Astrocyte (in vitro differentiated cells and primary cell): ENCODE data around the gene VASP. TPM values are rescaled to one million over a fixed set of nuclear protein-coding genes. Genes with fewer than 3 reads are reported as not detected.

Experiments used
- DNase-seq: peaks from one replicate; pipeline ENCODE4 v3.0.0-alpha.2; 2010; ENCODE audit warnings: low read depth
- FAIRE-seq: peaks from 2 replicates; lab custom pipeline; 2011; peaks lifted over from hg19 to GRCh38; lab: Jason Lieb, UNC
- H2AFZ ChIP-seq: 2 replicates; pipeline ENCODE4 v1.6.0; 2012; ENCODE audit warnings: low read depth, low read length, inconsistent platforms
- H3K27ac ChIP-seq: 2 replicates; pipeline ENCODE4 v1.5.1; 2011; ENCODE audit warnings: low read depth, low read length, inconsistent platforms
- H3K27me3 ChIP-seq: 2 replicates; pipeline ENCODE4 v1.6.0; 2011; ENCODE audit warnings: low read length, inconsistent platforms; ENCODE audit not compliant: insufficient read depth
- H3K36me3 ChIP-seq: 2 replicates; pipeline ENCODE4 v1.5.1; 2011; ENCODE audit warnings: low read length, inconsistent platforms; ENCODE audit not compliant: insufficient read depth
- H3K4me1 ChIP-seq: 2 replicates; pipeline ENCODE4 v1.5.1; 2011; ENCODE audit warnings: low read length, inconsistent platforms; ENCODE audit not compliant: insufficient read depth
- H3K4me2 ChIP-seq: 2 replicates; pipeline ENCODE4 v1.6.0; 2012; ENCODE audit warnings: low read length, inconsistent platforms
- H3K4me3 ChIP-seq: 2 replicates; pipeline ENCODE4 v1.5.1; 2011; ENCODE audit warnings: low read depth, mild to moderate bottlenecking, low read length, inconsistent platforms; ENCODE audit not compliant: insufficient read depth
- H3K79me2 ChIP-seq: 2 replicates; pipeline ENCODE4 v1.6.0; 2012; ENCODE audit warnings: mild to moderate bottlenecking, low read length, inconsistent platforms; ENCODE audit not compliant: insufficient read depth
- H3K9ac ChIP-seq: 2 replicates; pipeline ENCODE4 v1.6.0; 2012; ENCODE audit warnings: mild to moderate bottlenecking, low read length, inconsistent platforms
- H3K9me3 ChIP-seq: 2 replicates; pipeline ENCODE4 v1.5.1; 2012; ENCODE audit warnings: low read depth, mild to moderate bottlenecking, low read length, inconsistent platforms; ENCODE audit not compliant: insufficient read depth
- H4K20me1 ChIP-seq: 2 replicates; pipeline ENCODE4 v1.6.0; 2012; ENCODE audit warnings: low read length, inconsistent platforms; ENCODE audit not compliant: insufficient read depth
- H3K27ac Mint-ChIP-seq: one replicate; pipeline ENCODE4 v1.8.0; 2021; ENCODE audit warnings: mild to moderate bottlenecking, mixed read lengths; ENCODE audit not compliant: unreplicated experiment
- H3K27me3 Mint-ChIP-seq: one replicate; pipeline ENCODE4 v1.8.0; 2021; ENCODE audit warnings: low read depth, mixed read lengths; ENCODE audit not compliant: unreplicated experiment
- H3K36me3 Mint-ChIP-seq: one replicate; pipeline ENCODE4 v1.8.0; 2021; ENCODE audit warnings: low read depth, mixed read lengths; ENCODE audit not compliant: unreplicated experiment
- H3K4me1 Mint-ChIP-seq: one replicate; pipeline ENCODE4 v1.8.0; 2021; ENCODE audit warnings: low read depth, mixed read lengths; ENCODE audit not compliant: unreplicated experiment
- H3K4me3 Mint-ChIP-seq: one replicate; pipeline ENCODE4 v1.8.0; 2021; ENCODE audit warnings: mild to moderate bottlenecking, moderate library complexity, mixed read lengths; ENCODE audit not compliant: unreplicated experiment
- H3K9me3 Mint-ChIP-seq: one replicate; pipeline ENCODE4 v1.8.0; 2021; ENCODE audit warnings: mild to moderate bottlenecking, mixed read lengths; ENCODE audit not compliant: unreplicated experiment
- CTCF ChIP-seq: IDR thresholded peaks from 2 replicates; pipeline ENCODE4 v1.5.1; 2011; ENCODE audit warnings: low read depth, mild to moderate bottlenecking, inconsistent platforms, low read length, moderate library complexity; ENCODE audit not compliant: insufficient read depth
- EZH2 ChIP-seq: IDR thresholded peaks from 2 replicates; pipeline ENCODE4 v1.6.1; 2012; ENCODE audit warnings: mild to moderate bottlenecking, low read length, inconsistent platforms; ENCODE audit not compliant: insufficient read depth
- total RNA-seq: library from RNA; stranded (reverse); gene quantifications from 2 replicates; pipeline ENCODE4 v1.2.1, GENCODE V29; 2021

Gene VASP
- total RNA-seq, 1 donor from 2014 or later: 222 TPM

GRCh38 chr19:45483033-45483432 lies 24.2 kb upstream of the VASP start:
- no peak for TF ChIP-seq CTCF
- TF ChIP-seq EZH2: no peak
- Mint-ChIP-seq H3K4me3 (no peak overlapping the region), H3K4me1 (peaks cover 1% of the 10 kb centered on the region), H3K27ac (no peak overlapping the region), H3K27me3 (no peaks in the 10 kb centered on the region), H3K9me3 (no peaks in the 10 kb centered on the region), H3K36me3 (peaks cover under 1% of the 10 kb centered on the region)
- H2AFZ ChIP-seq: no peak overlapping the region
- no peak overlapping the region for H3K9ac ChIP-seq
- no peaks in the 10 kb centered on the region for H3K79me2 ChIP-seq
- H3K27me3 ChIP-seq: no peaks in the 10 kb centered on the region
- H3K27ac ChIP-seq: no peak overlapping the region
- H3K4me2 ChIP-seq: no peak overlapping the region
- peaks cover under 1% of the 10 kb centered on the region for H3K4me1 ChIP-seq
- H4K20me1 ChIP-seq: no peaks in the 10 kb centered on the region
- no peaks in the 10 kb centered on the region for H3K36me3 ChIP-seq
- FAIRE-seq (no peak), DNase-seq (no peak)
- H3K4me3 ChIP-seq: no peak overlapping the region
- no peaks in the 10 kb centered on the region for H3K9me3 ChIP-seq

- H3K4me3 Mint-ChIP-seq: no peak overlapping the region
- Histone ChIP-seq H3K36me3 (no peaks in the 10 kb centered on the region), H3K4me3 (no peak overlapping the region), H3K27ac (no peak overlapping the region), H2AFZ (no peak overlapping the region), H4K20me1 (no peaks in the 10 kb centered on the region), H3K4me2 (no peak overlapping the region), H3K9ac (no peak overlapping the region), H3K9me3 (no peaks in the 10 kb centered on the region), H3K79me2 (no peaks in the 10 kb centered on the region), H3K4me1 (no peaks in the 10 kb centered on the region), H3K27me3 (no peaks in the 10 kb centered on the region)
- no peaks in the 10 kb centered on the region for H3K9me3 Mint-ChIP-seq
- no peaks in the 10 kb centered on the region for H3K4me1 Mint-ChIP-seq
- H3K27ac Mint-ChIP-seq: no peak overlapping the region
- no peaks in the 10 kb centered on the region for H3K27me3 Mint-ChIP-seq
- TF ChIP-seq CTCF (no peak), EZH2 (no peak)
- DNase-seq: no peak
- peaks cover 5% of the 10 kb centered on the region for H3K36me3 Mint-ChIP-seq
- no peak for FAIRE-seq
Observed at GRCh38 chr19:45484273-45484945, 22.9 kb upstream of the VASP start.

- H3K27me3 ChIP-seq: no peaks in the 10 kb centered on the region
- H2AFZ ChIP-seq: peak overlapping the region; percentile 79
- H3K9ac ChIP-seq: peak overlapping the region; percentile 78
- TF ChIP-seq EZH2 (no peak), CTCF (peak; percentile 80)
- Mint-ChIP-seq H3K27me3 (no peaks in the 10 kb centered on the region), H3K4me3 (peak overlapping the region; percentile 86), H3K36me3 (peaks cover 5% of the 10 kb centered on the region), H3K9me3 (no peaks in the 10 kb centered on the region), H3K4me1 (no peaks in the 10 kb centered on the region), H3K27ac (peak overlapping the region; percentile 69)
- H3K4me3 ChIP-seq: peak overlapping the region; percentile 57
- H4K20me1 ChIP-seq: no peaks in the 10 kb centered on the region
- no peaks in the 10 kb centered on the region for H3K4me1 ChIP-seq
- H3K79me2 ChIP-seq: no peaks in the 10 kb centered on the region
- no peaks in the 10 kb centered on the region for H3K36me3 ChIP-seq
- H3K27ac ChIP-seq: peak overlapping the region; percentile 54
- H3K9me3 ChIP-seq: no peaks in the 10 kb centered on the region
- peak overlapping the region; percentile 89 for H3K4me2 ChIP-seq
- FAIRE-seq: no peak
- peak; percentile 79 for DNase-seq
Observed at GRCh38 chr19:45485305-45486077, 21.8 kb upstream of the VASP start.
